GM12878 (cell line): ENCODE measurements around the gene DLG2.

ENCODE experiments used
- EP300 ChIP-seq, 2 experiments: fragments of 150-350 bp in 1 of 2; IDR thresholded peaks; 2 replicates each; pipeline ENCODE4 v1.6.1; 2011 to 2012; ENCODE audit warnings: low read depth in 2 of 2, low read length in 2 of 2, borderline replicate concordance in 1 of 2, improper control_type of control experiment in 1 of 2, inconsistent platforms in 1 of 2; ENCODE audit not compliant: control insufficient read depth in 1 of 2
- FOS ChIP-seq: IDR thresholded peaks from 3 replicates; pipeline ENCODE4 v1.6.1; 2011; ENCODE audit warnings: borderline replicate concordance; ENCODE audit not compliant: insufficient read length; ENCODE audit errors: extremely low read depth
- HDAC2 ChIP-seq: fragments of 200-600 bp; sonication (generic); IDR thresholded peaks from 2 replicates; pipeline ENCODE4 v1.6.1; 2017
- NBN ChIP-seq: fragments of 450-650 bp; IDR thresholded peaks from 2 replicates; pipeline ENCODE4 v1.6.1; 2016
- NFYB ChIP-seq: IDR thresholded peaks from 2 replicates; pipeline ENCODE4 v1.6.1; 2011; ENCODE audit warnings: low read depth, mild to moderate bottlenecking, low read length, improper control_type of control experiment, moderate library complexity; ENCODE audit not compliant: insufficient read depth
- TF ChIP-seq, protein P1 (sequence below), 3 experiments: IDR thresholded peaks in 2 of 3; conservative IDR thresholded peaks in 1 of 3; 2 replicates each; pipeline ENCODE4 v1.5.1; 2011; ENCODE audit warnings: low read depth in 3 of 3, low read length in 3 of 3, mild to moderate bottlenecking in 3 of 3, control low read depth in 2 of 3, moderate library complexity in 2 of 3, inconsistent platforms in 1 of 3, mixed read lengths in 1 of 3; ENCODE audit not compliant: control insufficient read depth in 2 of 3, insufficient read depth in 1 of 3; ENCODE audit errors: extremely low read depth in 1 of 3
- TF ChIP-seq, protein P2 (sequence below): fragments of 150-350 bp; IDR thresholded peaks from 2 replicates; pipeline ENCODE4 v1.6.1; 2014; ENCODE audit warnings: mild to moderate bottlenecking, low read depth, low read length
- TF ChIP-seq, protein P3 (sequence below): IDR thresholded peaks from 2 replicates; pipeline ENCODE4 v1.6.1; 2012; ENCODE audit warnings: low read depth, low read length, improper control_type of control experiment

DNA sequence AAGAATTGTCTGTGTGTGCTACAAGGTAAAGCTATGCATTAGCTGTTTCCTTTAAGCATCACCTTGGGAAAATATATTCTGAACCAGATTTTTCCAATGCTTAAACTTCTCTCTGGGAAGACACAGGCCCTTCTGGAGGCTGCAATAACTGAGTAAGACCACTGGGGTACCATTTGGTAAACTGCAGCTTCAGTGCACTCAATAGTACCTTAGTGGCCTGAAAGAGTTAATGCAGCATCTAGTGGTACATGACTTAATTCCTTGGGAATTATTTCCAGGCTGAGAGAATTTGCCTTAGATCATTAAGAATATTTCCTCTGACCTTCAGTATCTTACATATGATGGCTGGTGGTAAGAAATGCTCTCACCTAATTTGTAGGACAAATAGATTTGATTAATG lies 727.4 kb downstream of the DLG2 start:
- TF ChIP-seq FOS (no peak), NBN (no peak), HDAC2 (no peak), EP300 (IDR thresholded peaks at IDR 0.05; ENCODE audit: borderline replicate concordance in 1 of 2, control insufficient read depth in 1 of 2, low read depth in 2 of 2, low read length in 2 of 2) (no peak), NFYB (no peak)
- TF ChIP-seq, protein P1, sequence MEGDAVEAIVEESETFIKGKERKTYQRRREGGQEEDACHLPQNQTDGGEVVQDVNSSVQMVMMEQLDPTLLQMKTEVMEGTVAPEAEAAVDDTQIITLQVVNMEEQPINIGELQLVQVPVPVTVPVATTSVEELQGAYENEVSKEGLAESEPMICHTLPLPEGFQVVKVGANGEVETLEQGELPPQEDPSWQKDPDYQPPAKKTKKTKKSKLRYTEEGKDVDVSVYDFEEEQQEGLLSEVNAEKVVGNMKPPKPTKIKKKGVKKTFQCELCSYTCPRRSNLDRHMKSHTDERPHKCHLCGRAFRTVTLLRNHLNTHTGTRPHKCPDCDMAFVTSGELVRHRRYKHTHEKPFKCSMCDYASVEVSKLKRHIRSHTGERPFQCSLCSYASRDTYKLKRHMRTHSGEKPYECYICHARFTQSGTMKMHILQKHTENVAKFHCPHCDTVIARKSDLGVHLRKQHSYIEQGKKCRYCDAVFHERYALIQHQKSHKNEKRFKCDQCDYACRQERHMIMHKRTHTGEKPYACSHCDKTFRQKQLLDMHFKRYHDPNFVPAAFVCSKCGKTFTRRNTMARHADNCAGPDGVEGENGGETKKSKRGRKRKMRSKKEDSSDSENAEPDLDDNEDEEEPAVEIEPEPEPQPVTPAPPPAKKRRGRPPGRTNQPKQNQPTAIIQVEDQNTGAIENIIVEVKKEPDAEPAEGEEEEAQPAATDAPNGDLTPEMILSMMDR (IDR thresholded peaks at IDR 0.05 in 2 of 3, conservative IDR thresholded peaks at IDR 0.05 in 1 of 3; ENCODE audit: control insufficient read depth in 2 of 3, extremely low read depth in 1 of 3, insufficient read depth in 1 of 3, low read depth in 3 of 3, low read length in 3 of 3), result peak in 2 of 3 experiments; percentile 28 to 33; a peak in 2 of 6 replicates
- TF ChIP-seq, protein P2, sequence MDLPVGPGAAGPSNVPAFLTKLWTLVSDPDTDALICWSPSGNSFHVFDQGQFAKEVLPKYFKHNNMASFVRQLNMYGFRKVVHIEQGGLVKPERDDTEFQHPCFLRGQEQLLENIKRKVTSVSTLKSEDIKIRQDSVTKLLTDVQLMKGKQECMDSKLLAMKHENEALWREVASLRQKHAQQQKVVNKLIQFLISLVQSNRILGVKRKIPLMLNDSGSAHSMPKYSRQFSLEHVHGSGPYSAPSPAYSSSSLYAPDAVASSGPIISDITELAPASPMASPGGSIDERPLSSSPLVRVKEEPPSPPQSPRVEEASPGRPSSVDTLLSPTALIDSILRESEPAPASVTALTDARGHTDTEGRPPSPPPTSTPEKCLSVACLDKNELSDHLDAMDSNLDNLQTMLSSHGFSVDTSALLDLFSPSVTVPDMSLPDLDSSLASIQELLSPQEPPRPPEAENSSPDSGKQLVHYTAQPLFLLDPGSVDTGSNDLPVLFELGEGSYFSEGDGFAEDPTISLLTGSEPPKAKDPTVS, result no peak
- TF ChIP-seq, protein P3, sequence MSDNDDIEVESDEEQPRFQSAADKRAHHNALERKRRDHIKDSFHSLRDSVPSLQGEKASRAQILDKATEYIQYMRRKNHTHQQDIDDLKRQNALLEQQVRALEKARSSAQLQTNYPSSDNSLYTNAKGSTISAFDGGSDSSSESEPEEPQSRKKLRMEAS, result no peak
